Measurements from ENCODE around the gene ALPK1.

DNA sequence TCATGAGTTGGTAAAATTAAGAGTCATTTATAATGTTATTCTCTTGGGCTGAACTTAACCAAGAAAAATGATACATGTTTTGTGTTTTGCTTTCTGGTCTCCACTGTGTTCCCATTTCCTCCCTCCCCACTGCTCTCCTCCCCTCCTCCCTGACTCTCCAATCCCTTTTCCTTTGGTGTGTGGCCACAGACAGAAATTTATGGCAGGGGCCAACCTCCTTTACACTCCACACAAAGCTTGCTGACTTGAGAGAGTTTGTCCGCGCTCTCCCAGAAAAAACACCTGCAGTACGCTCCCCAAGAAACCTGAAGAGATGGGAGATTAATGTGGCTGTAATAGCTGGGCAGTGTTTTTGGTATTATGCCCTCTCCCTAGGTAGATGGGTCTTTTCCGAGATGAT lies 88.9 kb downstream of the ALPK1 start:
- TF ChIP-seq, protein P1, sequence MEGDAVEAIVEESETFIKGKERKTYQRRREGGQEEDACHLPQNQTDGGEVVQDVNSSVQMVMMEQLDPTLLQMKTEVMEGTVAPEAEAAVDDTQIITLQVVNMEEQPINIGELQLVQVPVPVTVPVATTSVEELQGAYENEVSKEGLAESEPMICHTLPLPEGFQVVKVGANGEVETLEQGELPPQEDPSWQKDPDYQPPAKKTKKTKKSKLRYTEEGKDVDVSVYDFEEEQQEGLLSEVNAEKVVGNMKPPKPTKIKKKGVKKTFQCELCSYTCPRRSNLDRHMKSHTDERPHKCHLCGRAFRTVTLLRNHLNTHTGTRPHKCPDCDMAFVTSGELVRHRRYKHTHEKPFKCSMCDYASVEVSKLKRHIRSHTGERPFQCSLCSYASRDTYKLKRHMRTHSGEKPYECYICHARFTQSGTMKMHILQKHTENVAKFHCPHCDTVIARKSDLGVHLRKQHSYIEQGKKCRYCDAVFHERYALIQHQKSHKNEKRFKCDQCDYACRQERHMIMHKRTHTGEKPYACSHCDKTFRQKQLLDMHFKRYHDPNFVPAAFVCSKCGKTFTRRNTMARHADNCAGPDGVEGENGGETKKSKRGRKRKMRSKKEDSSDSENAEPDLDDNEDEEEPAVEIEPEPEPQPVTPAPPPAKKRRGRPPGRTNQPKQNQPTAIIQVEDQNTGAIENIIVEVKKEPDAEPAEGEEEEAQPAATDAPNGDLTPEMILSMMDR (IDR thresholded peaks at IDR 0.05 in 4 of 5, conservative IDR thresholded peaks at IDR 0.05 in 1 of 5), result no peak
- no peak for TF ChIP-seq POLR2A (IDR thresholded peaks at IDR 0.05)

Measured in gastrocnemius medialis (tissue), 4 donors.